ENCODE results near the gene MAGI2.

The MAGI2 gene

GRCh38 chr7:79301419-79301818 lies 152.0 kb downstream of the MAGI2 start:
- TF ChIP-seq TOX (CRISPR knock-in tag; IDR thresholded peaks at IDR 0.05; ENCODE audit: borderline replicate concordance) (no peak), CSDC2 (CRISPR knock-in tag; IDR thresholded peaks at IDR 0.05) (no peak), TCF4 (CRISPR knock-in tag; IDR thresholded peaks at IDR 0.05; ENCODE audit: borderline replicate concordance) (no peak), POU6F1 (CRISPR knock-in tag; IDR thresholded peaks at IDR 0.05; ENCODE audit: borderline replicate concordance, low read depth) (no peak), BACH2 (CRISPR knock-in tag; IDR thresholded peaks at IDR 0.05; ENCODE audit: borderline replicate concordance) (no peak), GLIS3 (CRISPR knock-in tag; IDR thresholded peaks at IDR 0.05) (no peak), CREB5 (CRISPR knock-in tag; IDR thresholded peaks at IDR 0.05; ENCODE audit: low read depth) (no peak), ZNF565 (CRISPR knock-in tag; conservative IDR thresholded peaks at IDR 0.05; ENCODE audit: low read depth) (no peak), ZC3H10 (CRISPR knock-in tag; IDR thresholded peaks at IDR 0.05) (no peak), ZNF8 (CRISPR knock-in tag; IDR thresholded peaks at IDR 0.05) (no peak), PPARA (CRISPR knock-in tag; IDR thresholded peaks at IDR 0.05; ENCODE audit: borderline replicate concordance) (no peak), CSRNP3 (CRISPR knock-in tag; IDR thresholded peaks at IDR 0.05) (no peak), PATZ1 (CRISPR knock-in tag; IDR thresholded peaks at IDR 0.05; ENCODE audit: borderline replicate concordance) (no peak), ZNF70 (CRISPR knock-in tag; IDR thresholded peaks at IDR 0.05) (no peak), ISL1 (CRISPR knock-in tag; IDR thresholded peaks at IDR 0.05) (no peak)
- no peak for ATAC-seq

- TF ChIP-seq TSHZ2 (CRISPR knock-in tag; IDR thresholded peaks at IDR 0.05): no peak
- TF ChIP-seq CSDC2 (CRISPR knock-in tag; IDR thresholded peaks at IDR 0.05): no peak
- TF ChIP-seq GLIS3 (CRISPR knock-in tag; IDR thresholded peaks at IDR 0.05): no peak
- TF ChIP-seq ZNF565 (CRISPR knock-in tag; conservative IDR thresholded peaks at IDR 0.05; ENCODE audit: low read depth): no peak
- no peak for TF ChIP-seq TCF4 (CRISPR knock-in tag; IDR thresholded peaks at IDR 0.05; ENCODE audit: borderline replicate concordance)
- no peak for TF ChIP-seq ZFP30 (CRISPR knock-in tag; IDR thresholded peaks at IDR 0.05)
- TF ChIP-seq OSR1 (CRISPR knock-in tag; IDR thresholded peaks at IDR 0.05): no peak
- no peak for TF ChIP-seq SNAI2 (CRISPR knock-in tag; IDR thresholded peaks at IDR 0.05)
- no peak for TF ChIP-seq ESRRG (CRISPR knock-in tag; IDR thresholded peaks at IDR 0.05)
- no peak for TF ChIP-seq ISL1 (CRISPR knock-in tag; IDR thresholded peaks at IDR 0.05)
- no peak for TF ChIP-seq ZNF70 (CRISPR knock-in tag; IDR thresholded peaks at IDR 0.05)
- no peak for TF ChIP-seq ZFP3 (CRISPR knock-in tag; IDR thresholded peaks at IDR 0.05)
- TF ChIP-seq ZC3H10 (CRISPR knock-in tag; IDR thresholded peaks at IDR 0.05): no peak
- TF ChIP-seq BACH2 (CRISPR knock-in tag; IDR thresholded peaks at IDR 0.05; ENCODE audit: borderline replicate concordance): no peak
- TF ChIP-seq PPARA (CRISPR knock-in tag; IDR thresholded peaks at IDR 0.05; ENCODE audit: borderline replicate concordance): no peak
- ATAC-seq: no peak
These were observed 152.9 kb downstream of the MAGI2 start for GRCh38 chr7:79300573-79300972.

Data from SK-N-SH treated with all-trans-retinoic acid at 6 μM for 48 hours (cell line).